ENCODE results near the gene MILR1.
A peak's percentile ranks its signal among the peaks of the same experiment; 100 is the strongest.
"Not testable (repeated sequence)": the region's sequence is repeated elsewhere in the genome, so short reads cannot be mapped to it uniquely, and the experiment has no call there.

MILR1 gene

GRCh38 chr17:64472564-64472963 is 23.6 kb downstream of the MILR1 start:
- no peak for DNase-seq (ENCODE audit: low read depth)

- DNase-seq (ENCODE audit: low read depth), result no peak
These were observed 28.9 kb downstream of the MILR1 start for GRCh38 chr17:64477849-64478248.

GRCh38 chr17:64480951-64481350 is 32.0 kb downstream of the MILR1 start:
- DNase-seq (ENCODE audit: low read depth), result no peak

- DNase-seq (ENCODE audit: low read depth), result no peak
These were observed 35.5 kb downstream of the MILR1 start for GRCh38 chr17:64484380-64484779.

GRCh38 chr17:64488301-64488700 is 39.4 kb downstream of the MILR1 start:
- DNase-seq (ENCODE audit: low read depth), result no peak

- DNase-seq (ENCODE audit: low read depth), result peak; percentile 31
These were observed 42.3 kb downstream of the MILR1 start for GRCh38 chr17:64491034-64491860.

GRCh38 chr17:64491994-64492393 is 43.1 kb downstream of the MILR1 start:
- DNase-seq (ENCODE audit: low read depth), result no peak

- DNase-seq (ENCODE audit: low read depth), result no peak
These were observed 43.7 kb downstream of the MILR1 start for GRCh38 chr17:64492481-64493109.

- no peak for DNase-seq (ENCODE audit: low read depth)
These were observed 45.2 kb downstream of the MILR1 start for GRCh38 chr17:64494121-64494520.

- not testable (repeated sequence) for DNase-seq (ENCODE audit: low read depth)
These were observed 46.4 kb downstream of the MILR1 start for GRCh38 chr17:64495300-64495699.

- DNase-seq (ENCODE audit: low read depth), result no peak
These were observed 47.5 kb downstream of the MILR1 start for GRCh38 chr17:64496348-64496785.

- DNase-seq (ENCODE audit: low read depth), result peak; percentile 96
These were observed 48.1 kb downstream of the MILR1 start, which contains the start of gene POLG2 for GRCh38 chr17:64496786-64497564. Gene POLG2, minus strand, starts transcription at chr17:64497054. Its CDS starts 86 bp downstream, at chr17:64496968.

GRCh38 chr17:64497565-64498035 is 48.7 kb downstream of the MILR1 start:
- no peak for DNase-seq (ENCODE audit: low read depth)

- DNase-seq (ENCODE audit: low read depth), result no peak
These were observed 49.6 kb downstream of the MILR1 start for GRCh38 chr17:64498308-64499203.

GRCh38 chr17:64499805-64500486 is 51.0 kb downstream of the MILR1 start:
- no peak for DNase-seq (ENCODE audit: low read depth)

- DNase-seq (ENCODE audit: low read depth), result no peak
These were observed 51.6 kb downstream of the MILR1 start for GRCh38 chr17:64500487-64500859.

GRCh38 chr17:64500862-64501765 is 52.2 kb downstream of the MILR1 start:
- no peak for DNase-seq (ENCODE audit: low read depth)

GRCh38 chr17:64502021-64502420 is 53.1 kb downstream of the MILR1 start:
- no peak for DNase-seq (ENCODE audit: low read depth)

- no peak for DNase-seq (ENCODE audit: low read depth)
These were observed 53.9 kb downstream of the MILR1 start for GRCh38 chr17:64502809-64503208.

GRCh38 chr17:64503341-64503740 is 54.4 kb downstream of the MILR1 start:
- no peak for DNase-seq (ENCODE audit: low read depth)

Measured in activated T-cell treated with anti-CD3 and anti-CD28 coated beads for 1 hour (primary cell).